HCT116 (cell line): ENCODE measurements around the gene HOMER1. TPM values are rescaled to one million over a fixed set of nuclear protein-coding genes. Genes with fewer than 3 reads are reported as not detected.

ENCODE experiments used
- ATAC-seq: fragments of 200-7000 bp; cut with Tn5 transposase; 2 replicates; pipeline ENCODE4 v1.9.1; 2020; ENCODE audit warnings: mild to moderate bottlenecking, moderate library complexity
- BruUV-seq: library from RNA; stranded (reverse); fragments of 400-500 nt; replicated peaks from 2 replicates; lab custom pipeline; 2021; lab: Mats Ljungman, UMichigan
- CTCF ChIA-PET: fragments of 300-600 bp; sonication (Branson Sonifier 250); formaldehyde crosslinking; loops from one replicate; lab custom pipeline; 2021; ENCODE audit warnings: antibody characterized with exemption; lab: Charles Lee
- POLR2A ChIA-PET: fragments of 300-600, 350-600 bp; sonication (Branson Sonifier 250); formaldehyde crosslinking; loops from one replicate; lab custom pipeline; 2021; ENCODE audit warnings: antibody characterized with exemption; lab: Charles Lee
- RAD21 ChIA-PET, 2 experiments: fragments of 300-600 bp; sonication (Branson Sonifier 250); formaldehyde crosslinking; loops; one replicate each; lab custom pipeline; 2023; ENCODE audit warnings: low total read pairs in 2 of 2; ENCODE audit not compliant: uncharacterized antibody in 2 of 2, unreplicated experiment in 2 of 2, low non-redundant PET in 1 of 2; lab: Charles Lee
- DNase-seq: peaks from one replicate; pipeline ENCODE4 v3.0.0-alpha.2; 2010; ENCODE audit warnings: low read depth, low spot score
- H2AFZ ChIP-seq: fragments of 200-600 bp; shearing (Covaris generic), sonication (generic); 2 replicates; pipeline ENCODE4 v1.6.1; 2017; ENCODE audit warnings: low read depth, mixed run types, mixed read lengths, antibody characterized with exemption, low read length; ENCODE audit not compliant: poor library complexity, severe bottlenecking
- H3K27ac ChIP-seq: 2 replicates; pipeline ENCODE4 v1.5.1; 2012; ENCODE audit warnings: low read depth, low read length
- H3K27me3 ChIP-seq: fragments of 200-600 bp; sonication (generic); 2 replicates; pipeline ENCODE4 v1.6.1; 2016; ENCODE audit warnings: mixed run types, low read length, mixed read lengths; ENCODE audit not compliant: insufficient read depth
- H3K36me3 ChIP-seq, 2 experiments: fragments of 200-500 bp in 1 of 2; fragments of 200-600 bp in 1 of 2; sonication (Bioruptor generic) in 1 of 2; sonication (generic) in 1 of 2; 2 replicates each; pipeline versions ENCODE4 v1.5.1 to v1.6.1; 2014 to 2016; ENCODE audit warnings: low read length in 2 of 2, inconsistent platforms in 1 of 2, mixed read lengths in 1 of 2, mixed run types in 1 of 2; ENCODE audit not compliant: insufficient read depth in 2 of 2, control insufficient read depth in 1 of 2
- H3K4me1 ChIP-seq, 2 experiments: fragments of 200-600 bp in 1 of 2; sonication (generic) in 1 of 2; 2 replicates each; pipeline versions ENCODE4 v1.5.1 to v1.6.1; 2012 to 2017; ENCODE audit warnings: low read length in 2 of 2, inconsistent platforms in 1 of 2, mild to moderate bottlenecking in 1 of 2, mixed read lengths in 1 of 2, mixed run types in 1 of 2, moderate library complexity in 1 of 2; ENCODE audit not compliant: insufficient read depth in 2 of 2, control insufficient read depth in 1 of 2
- H3K4me2 ChIP-seq: fragments of 200-600 bp; sonication (generic); 2 replicates; pipeline ENCODE4 v1.6.1; 2017; ENCODE audit warnings: mixed run types, low read length, mixed read lengths
- H3K4me3 ChIP-seq, 2 experiments: fragments of 200-600 bp in 1 of 2; sonication (generic) in 1 of 2; replicated peaks in 1 of 2; 2 replicates each; pipeline ENCODE4 v1.5.1; 2011 to 2016; ENCODE audit warnings: low read length in 2 of 2, control low read depth in 1 of 2, low read depth in 1 of 2, mild to moderate bottlenecking in 1 of 2, mixed read lengths in 1 of 2, mixed run types in 1 of 2
- H3K79me2 ChIP-seq: fragments of 200-600 bp; sonication (generic); 2 replicates; pipeline ENCODE4 v1.6.1; 2017; ENCODE audit warnings: mild to moderate bottlenecking, mixed run types, low read length, moderate library complexity, mixed read lengths; ENCODE audit not compliant: insufficient read depth
- H3K9ac ChIP-seq: fragments of 200-600 bp; sonication (generic); 2 replicates; pipeline ENCODE4 v1.6.1; 2016; ENCODE audit warnings: low read length, mixed read lengths
- H3K9me2 ChIP-seq: fragments of 200-600 bp; sonication (generic), shearing (Covaris generic); 2 replicates; pipeline ENCODE4 v1.6.1; 2017; ENCODE audit warnings: mixed run types, mild to moderate bottlenecking, moderate library complexity; ENCODE audit not compliant: insufficient read depth
- H3K9me3 ChIP-seq, 2 experiments: fragments of 200-500 bp in 1 of 2; fragments of 200-600 bp in 1 of 2; sonication (Bioruptor generic) in 1 of 2; sonication (generic) in 1 of 2; 2 replicates each; pipeline ENCODE4 v1.6.1; 2014 to 2017; ENCODE audit warnings: low read length in 2 of 2, mixed read lengths in 2 of 2, inconsistent platforms in 1 of 2, low read depth in 1 of 2, mild to moderate bottlenecking in 1 of 2, mixed run types in 1 of 2, moderate library complexity in 1 of 2; ENCODE audit not compliant: control insufficient read depth in 1 of 2, insufficient read depth in 1 of 2
- H4K20me1 ChIP-seq: fragments of 200-600 bp; sonication (generic), shearing (Covaris generic); 2 replicates; pipeline ENCODE4 v1.6.1; 2017; ENCODE audit warnings: mixed run types, mild to moderate bottlenecking, moderate library complexity; ENCODE audit not compliant: insufficient read depth
- ATF3 ChIP-seq: IDR thresholded peaks from 2 replicates; pipeline ENCODE4 v1.6.1; 2012
- CBX3 ChIP-seq: IDR thresholded peaks from 2 replicates; pipeline ENCODE4 v1.6.1; 2012; ENCODE audit warnings: low read depth
- CEBPB ChIP-seq: IDR thresholded peaks from 2 replicates; pipeline ENCODE4 v1.6.1; 2012; ENCODE audit warnings: low read depth
- CTCF ChIP-seq, 3 experiments: fragments of 200-600 bp in 1 of 3; sonication (generic) in 1 of 3; IDR thresholded peaks in 2 of 3; conservative IDR thresholded peaks in 1 of 3; 2 replicates each; pipeline ENCODE4 v1.5.1; 2012 to 2017; ENCODE audit warnings: low read depth in 2 of 3, low read length in 2 of 3, antibody characterized with exemption in 1 of 3, borderline replicate concordance in 1 of 3, control low read depth in 1 of 3, mild to moderate bottlenecking in 1 of 3, mixed read lengths in 1 of 3, mixed run types in 1 of 3, moderate library complexity in 1 of 3; ENCODE audit not compliant: insufficient read depth in 1 of 3
- EGR1 ChIP-seq: IDR thresholded peaks from 2 replicates; pipeline ENCODE4 v1.6.1; 2012; ENCODE audit warnings: low read depth
- ELF1 ChIP-seq: IDR thresholded peaks from 2 replicates; pipeline ENCODE4 v1.6.1; 2012; ENCODE audit warnings: low read depth, borderline replicate concordance
- EZH2 ChIP-seq: fragments of 200-600 bp; sonication (generic); IDR thresholded peaks from 2 replicates; pipeline ENCODE4 v1.6.1; 2017; ENCODE audit warnings: antibody characterized with exemption, mixed run types
- EZH2phosphoT487 ChIP-seq: fragments of 200-600 bp; IDR thresholded peaks from 2 replicates; pipeline ENCODE4 v1.6.1; 2018; ENCODE audit warnings: antibody characterized with exemption, borderline replicate concordance
- FOSL1 ChIP-seq: IDR thresholded peaks from 2 replicates; pipeline ENCODE4 v1.6.1; 2012; ENCODE audit warnings: low read depth
- JUND ChIP-seq: IDR thresholded peaks from 2 replicates; pipeline ENCODE4 v1.6.1; 2012
- MAX ChIP-seq: IDR thresholded peaks from 2 replicates; pipeline ENCODE4 v1.6.1; 2012
- POLR2A ChIP-seq: IDR thresholded peaks from 2 replicates; pipeline ENCODE4 v1.7.0; 2011; ENCODE audit warnings: borderline replicate concordance; ENCODE audit not compliant: insufficient read depth, insufficient read length; ENCODE audit errors: extremely low read depth
- POLR2AphosphoS5 ChIP-seq: IDR thresholded peaks from 2 replicates; pipeline ENCODE4 v1.6.1; 2011; ENCODE audit warnings: mild to moderate bottlenecking, low read depth, low read length, moderate library complexity
- RAD21 ChIP-seq: IDR thresholded peaks from 2 replicates; pipeline ENCODE4 v1.6.1; 2012; ENCODE audit warnings: low read depth, mild to moderate bottlenecking
- SIN3A ChIP-seq: IDR thresholded peaks from 2 replicates; pipeline ENCODE4 v1.6.1; 2012; ENCODE audit warnings: low read depth
- SP1 ChIP-seq: IDR thresholded peaks from 2 replicates; pipeline ENCODE4 v1.6.1; 2012; ENCODE audit warnings: low read depth
- YY1 ChIP-seq: IDR thresholded peaks from 2 replicates; pipeline ENCODE4 v1.6.1; 2011; ENCODE audit warnings: low read length, low read depth, moderate library complexity, mild to moderate bottlenecking; ENCODE audit not compliant: insufficient replicate concordance; ENCODE audit errors: extremely low read depth
- ZBTB33 ChIP-seq: IDR thresholded peaks from 2 replicates; pipeline ENCODE4 v1.6.1; 2011; ENCODE audit warnings: mild to moderate bottlenecking, low read length, moderate library complexity; ENCODE audit not compliant: insufficient replicate concordance; ENCODE audit errors: extremely low read depth
- intact Hi-C: fragments of 100-400 bp; cut with micrococcal nuclease; formaldehyde crosslinking; loops from 2 replicates; pipeline ENCODE4 v1.10.0; 2022
- total RNA-seq: library from RNA; stranded (reverse); gene quantifications from one replicate; pipeline ENCODE4 v1.2.1, GENCODE V29; 2021; ENCODE audit not compliant: unreplicated experiment

HOMER1 gene
- total RNA-seq, 1 experiment from 2014 or later, result 21.4 TPM

GRCh38 chr5:79396265-79396664, 117.7 kb downstream of the HOMER1 start:
- no peak for ATAC-seq
- RAD21 ChIA-PET, result no interaction called here
- POLR2A ChIA-PET, result no interaction called here
- intact Hi-C loops, result no loop called here
- Histone ChIP-seq H3K9ac (no peak overlapping the region), H3K27ac (no peak overlapping the region), H3K4me2 (no peak overlapping the region), H3K79me2 (no peaks in the 10 kb centered on the region), H3K4me3 (no peak overlapping the region), H2AFZ (no peak overlapping the region), H3K9me2 (no peaks in the 10 kb centered on the region), H3K4me1 (no peaks in the 10 kb centered on the region), H3K27me3 (no peaks in the 10 kb centered on the region), H4K20me1 (no peaks in the 10 kb centered on the region), H3K9me3 (no peaks in the 10 kb centered on the region), H3K36me3 (peaks cover 0 to 6% of the 10 kb centered on the region in 2 experiments; a peak in 1 of 4 replicates)
- no TSS peak for BruUV-seq
- CTCF ChIA-PET, result no interaction called here
- no peak for DNase-seq
- TF ChIP-seq ATF3 (no peak), EZH2phosphoT487 (no peak), ELF1 (no peak), SP1 (no peak)

GRCh38 chr5:79395296-79395695, 118.6 kb downstream of the HOMER1 start:
- H3K4me2 ChIP-seq, result no peak overlapping the region
- intact Hi-C loops, result no loop called here
- no peaks in the 10 kb centered on the region for H3K9me3 ChIP-seq
- no peak overlapping the region for H3K4me3 ChIP-seq
- RAD21 ChIA-PET, result no interaction called here
- ATAC-seq, result no peak
- H3K27ac ChIP-seq, result no peak overlapping the region
- no peaks in the 10 kb centered on the region for H3K4me1 ChIP-seq
- CTCF ChIA-PET, result no interaction called here
- H3K36me3 ChIP-seq, result peaks cover 0 to 6% of the 10 kb centered on the region in 2 experiments; a peak in 1 of 4 replicates
- DNase-seq, result no peak
- no peaks in the 10 kb centered on the region for H3K79me2 ChIP-seq
- POLR2A ChIA-PET, result no interaction called here
- no peak overlapping the region for H2AFZ ChIP-seq
- no TSS peak for BruUV-seq
- no peaks in the 10 kb centered on the region for H3K9me2 ChIP-seq
- no peak overlapping the region for H3K9ac ChIP-seq
- H4K20me1 ChIP-seq, result no peaks in the 10 kb centered on the region
- no peaks in the 10 kb centered on the region for H3K27me3 ChIP-seq
- TF ChIP-seq CEBPB (no peak), POLR2AphosphoS5 (no peak), FOSL1 (no peak), YY1 (no peak), ZBTB33 (no peak), SIN3A (no peak), EGR1 (no peak), CTCF (IDR thresholded peaks at IDR 0.05 in 2 of 3, conservative IDR thresholded peaks at IDR 0.05 in 1 of 3; ENCODE audit: borderline replicate concordance in 1 of 3, insufficient read depth in 1 of 3, low read depth in 2 of 3, low read length in 2 of 3) (no peak), POLR2A (no peak), MAX (no peak), JUND (no peak), CBX3 (no peak), EZH2phosphoT487 (no peak), ELF1 (no peak), EZH2 (no peak), SP1 (no peak), RAD21 (no peak), ATF3 (no peak)
